ENCODE data around the gene LAMA2. TPM values are rescaled to one million over a fixed set of nuclear protein-coding genes. Genes with fewer than 3 reads are reported as not detected.

The LAMA2 gene
- total and polyA plus RNA-seq, 10 donors, result 0.83 to 66.6 (median 18.8) TPM

DNA sequence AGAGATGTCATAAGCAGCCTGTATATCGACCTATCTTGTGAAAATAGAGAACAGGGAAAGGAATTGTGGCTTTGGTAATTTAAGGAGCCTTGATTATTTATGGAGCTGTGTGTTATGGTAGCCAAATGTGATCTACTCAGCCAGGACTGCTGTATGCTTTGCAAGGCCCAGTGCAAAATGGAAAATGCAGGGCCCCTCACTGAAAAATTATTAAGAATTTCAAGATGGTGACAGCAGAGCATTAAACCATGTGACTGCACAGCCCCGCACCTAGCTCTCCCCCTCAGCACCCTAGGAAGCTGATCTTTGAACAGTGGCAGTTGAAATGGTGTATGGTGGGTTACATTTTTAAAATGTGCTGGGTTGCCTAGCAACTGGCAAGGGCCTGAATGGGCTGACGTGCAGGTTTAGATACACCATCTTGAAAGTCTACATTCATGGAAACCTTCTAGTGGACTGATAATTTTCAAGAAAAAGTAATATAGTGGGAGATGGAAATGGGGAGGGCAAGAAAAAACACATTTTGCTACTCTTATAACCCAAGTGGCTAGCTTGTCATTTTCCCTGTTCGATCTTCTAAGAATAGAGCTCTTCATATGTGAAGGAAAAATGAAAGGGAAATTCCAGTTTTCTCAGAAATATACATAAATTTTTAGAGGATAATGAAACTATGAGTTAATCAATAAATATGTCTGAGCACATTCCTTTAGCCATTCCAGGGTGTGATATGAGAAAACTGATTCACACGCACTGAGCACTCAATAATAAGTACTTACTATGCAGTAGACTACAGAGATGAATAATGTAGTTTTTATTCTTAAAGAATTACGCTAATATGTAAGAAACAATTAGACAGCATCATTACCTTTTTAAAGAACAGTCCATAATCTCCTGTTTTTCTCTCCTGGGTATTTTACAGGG lies 619.1 kb downstream of the LAMA2 start:
- DNase-seq, result no peak
- no peaks in the 10 kb centered on the region for H3K27me3 ChIP-seq (replicated peaks in 1 of 7)
- TF ChIP-seq POLR2A (IDR thresholded peaks at IDR 0.05) (no peak), POLR2AphosphoS5 (IDR thresholded peaks at IDR 0.05) (no peak)
- TF ChIP-seq, protein P1, sequence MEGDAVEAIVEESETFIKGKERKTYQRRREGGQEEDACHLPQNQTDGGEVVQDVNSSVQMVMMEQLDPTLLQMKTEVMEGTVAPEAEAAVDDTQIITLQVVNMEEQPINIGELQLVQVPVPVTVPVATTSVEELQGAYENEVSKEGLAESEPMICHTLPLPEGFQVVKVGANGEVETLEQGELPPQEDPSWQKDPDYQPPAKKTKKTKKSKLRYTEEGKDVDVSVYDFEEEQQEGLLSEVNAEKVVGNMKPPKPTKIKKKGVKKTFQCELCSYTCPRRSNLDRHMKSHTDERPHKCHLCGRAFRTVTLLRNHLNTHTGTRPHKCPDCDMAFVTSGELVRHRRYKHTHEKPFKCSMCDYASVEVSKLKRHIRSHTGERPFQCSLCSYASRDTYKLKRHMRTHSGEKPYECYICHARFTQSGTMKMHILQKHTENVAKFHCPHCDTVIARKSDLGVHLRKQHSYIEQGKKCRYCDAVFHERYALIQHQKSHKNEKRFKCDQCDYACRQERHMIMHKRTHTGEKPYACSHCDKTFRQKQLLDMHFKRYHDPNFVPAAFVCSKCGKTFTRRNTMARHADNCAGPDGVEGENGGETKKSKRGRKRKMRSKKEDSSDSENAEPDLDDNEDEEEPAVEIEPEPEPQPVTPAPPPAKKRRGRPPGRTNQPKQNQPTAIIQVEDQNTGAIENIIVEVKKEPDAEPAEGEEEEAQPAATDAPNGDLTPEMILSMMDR (IDR thresholded peaks at IDR 0.05 in 8 of 11, conservative IDR thresholded peaks at IDR 0.05 in 3 of 11), result no peak
- no peak overlapping the region for H3K27ac ChIP-seq
- no peaks in the 10 kb centered on the region for H3K9me3 ChIP-seq
- WGBS, 5 donors, result 79 to 83% (median 80%) methylated on average over 6 of the region's 6 CpGs
- H3K4me3 ChIP-seq, result no peak overlapping the region
- intact Hi-C loops (cut with DNase I; ENCODE audit: low total_unique reads), result loop anchor here (10.0 kb wide), 1 partner anchor 73 kb away; no protein-coding TSS in a partner anchor
- peaks cover 8 to 26% (median 14%) of the 10 kb centered on the region in 6 donors for H3K4me1 ChIP-seq
- no peaks in the 10 kb centered on the region for H3K36me3 ChIP-seq

DNA sequence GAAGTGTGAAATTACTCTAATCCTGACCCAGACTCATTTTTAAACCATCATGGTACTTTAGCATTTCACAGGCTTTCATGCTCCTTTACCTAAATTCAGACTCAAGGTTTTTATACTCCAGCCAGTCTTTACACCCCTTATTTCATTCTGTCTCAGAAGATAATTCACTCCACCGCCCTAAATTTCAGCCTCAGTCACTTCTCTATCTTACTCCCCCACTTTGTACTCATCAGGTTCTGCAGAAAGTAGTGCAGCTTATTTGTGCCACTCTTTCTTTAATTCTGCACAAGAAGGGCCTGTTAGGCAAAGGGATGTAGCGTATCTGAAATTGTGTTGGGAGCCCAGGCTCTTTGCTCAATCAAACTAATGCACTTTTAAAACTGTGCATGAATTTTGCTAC lies 621.5 kb downstream of the LAMA2 start:
- 84 to 92% (median 85%) methylated on average over 2 of the region's 2 CpGs for WGBS, 5 donors
- intact Hi-C loops (cut with DNase I; ENCODE audit: low total_unique reads), result loop anchor here (10.0 kb wide), 1 partner anchor 70 kb away; no protein-coding TSS in a partner anchor
- H3K4me3 ChIP-seq, result no peak overlapping the region
- no peak overlapping the region for H3K27ac ChIP-seq
- TF ChIP-seq, protein P1 (IDR thresholded peaks at IDR 0.05 in 8 of 11, conservative IDR thresholded peaks at IDR 0.05 in 3 of 11), result no peak
- no peak for TF ChIP-seq POLR2AphosphoS5 (IDR thresholded peaks at IDR 0.05)
- no peak for TF ChIP-seq POLR2A (IDR thresholded peaks at IDR 0.05)
- H3K36me3 ChIP-seq, result no peaks in the 10 kb centered on the region
- H3K9me3 ChIP-seq, result no peaks in the 10 kb centered on the region
- DNase-seq, result no peak
- peaks cover 0 to 16% (median 5%) of the 10 kb centered on the region in 6 donors for H3K4me1 ChIP-seq
- no peaks in the 10 kb centered on the region for H3K27me3 ChIP-seq (replicated peaks in 1 of 7)

DNA sequence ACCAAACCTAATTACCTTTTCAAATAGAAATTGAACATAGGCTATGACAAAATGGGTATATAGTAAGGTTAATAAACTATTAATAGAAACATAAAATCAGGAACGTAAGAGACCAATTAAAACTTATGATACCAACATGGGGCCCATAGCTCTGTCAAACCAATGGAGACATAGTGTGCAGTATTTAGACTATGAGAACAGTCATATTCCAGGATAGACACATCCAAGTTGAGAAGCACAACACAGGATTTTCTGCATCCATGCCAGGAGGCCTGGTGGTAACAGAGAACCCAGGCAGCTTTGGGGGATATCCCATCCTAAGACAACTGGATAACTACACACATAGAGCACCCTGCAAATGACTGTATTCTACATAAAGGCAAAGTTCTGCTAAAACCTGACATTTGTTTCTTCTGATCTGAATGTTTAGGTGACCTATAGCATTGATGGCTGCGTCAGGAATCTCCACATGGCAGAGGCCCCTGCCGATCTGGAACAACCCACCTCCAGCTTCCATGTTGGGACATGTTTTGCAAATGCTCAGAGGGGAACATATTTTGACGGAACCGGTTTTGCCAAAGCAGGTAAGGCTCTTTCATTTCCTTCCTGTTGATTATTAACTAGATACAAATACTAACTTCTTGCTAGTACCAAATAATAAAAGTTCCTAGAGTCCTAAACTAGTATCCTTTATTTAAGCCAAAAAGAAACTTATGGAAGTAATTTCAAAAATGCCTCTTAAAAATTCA lies 624.3 kb downstream of the LAMA2 start:
- no peak for DNase-seq
- intact Hi-C loops (cut with DNase I; ENCODE audit: low total_unique reads), result loop anchor here (10.0 kb wide), 1 partner anchor 68 kb away; no protein-coding TSS in a partner anchor
- H3K27ac ChIP-seq, result no peak overlapping the region
- WGBS, 5 donors, result 86 to 93% (median 90%) methylated on average over 5 of the region's 5 CpGs
- TF ChIP-seq POLR2AphosphoS5 (IDR thresholded peaks at IDR 0.05), result no peak
- no peak for TF ChIP-seq POLR2A (IDR thresholded peaks at IDR 0.05)
- TF ChIP-seq, protein P1 (IDR thresholded peaks at IDR 0.05 in 8 of 11, conservative IDR thresholded peaks at IDR 0.05 in 3 of 11), result no peak
- H3K4me1 ChIP-seq, result peaks cover 0 to 4% (median 0%) of the 10 kb centered on the region in 6 donors
- no peaks in the 10 kb centered on the region for H3K36me3 ChIP-seq
- no peak overlapping the region for H3K4me3 ChIP-seq
- no peaks in the 10 kb centered on the region for H3K27me3 ChIP-seq (replicated peaks in 1 of 7)
- H3K9me3 ChIP-seq, result no peaks in the 10 kb centered on the region

Data from spleen (tissue), 11 donors.